RWPE2 (cell line): ENCODE results near the gene PTPRD.

Experiments
- ATAC-seq: fragments of 200-7000 bp; cut with Tn5 transposase; 3 replicates; pipeline ENCODE4 v1.9.1; 2021; ENCODE audit warnings: low read depth
- DNase-seq: peaks from one replicate; pipeline ENCODE4 v3.0.0-alpha.2; 2020; ENCODE audit warnings: low spot score
- H3K27ac ChIP-seq: fragments of 450-650 bp; 2 replicates; pipeline ENCODE4 v1.5.1; 2017; ENCODE audit warnings: mild to moderate bottlenecking; ENCODE audit not compliant: poor library complexity, severe bottlenecking
- H3K27me3 ChIP-seq: fragments of 250-450 bp; sonication (Bioruptor Pico); 2 replicates; pipeline ENCODE4 v1.5.1; 2021; ENCODE audit warnings: mild to moderate bottlenecking, moderate library complexity; ENCODE audit not compliant: insufficient read depth, poor library complexity, severe bottlenecking
- H3K36me3 ChIP-seq: fragments of 250-450 bp; sonication (Bioruptor Pico); 2 replicates; pipeline ENCODE4 v1.5.1; 2020; ENCODE audit warnings: low read depth, mild to moderate bottlenecking, moderate library complexity
- H3K4me1 ChIP-seq: fragments of 250-450 bp; sonication (Bioruptor Pico); 2 replicates; pipeline ENCODE4 v1.5.1; 2021; ENCODE audit warnings: mild to moderate bottlenecking, moderate library complexity; ENCODE audit not compliant: insufficient read depth, poor library complexity, severe bottlenecking
- H3K4me3 ChIP-seq: fragments of 250-450 bp; sonication (Bioruptor Pico); 2 replicates; pipeline ENCODE4 v1.5.1; 2021; ENCODE audit warnings: mild to moderate bottlenecking, moderate library complexity; ENCODE audit not compliant: severe bottlenecking
- H3K9me3 ChIP-seq: fragments of 250-450 bp; sonication (Bioruptor Pico); 2 replicates; pipeline ENCODE4 v1.5.1; 2021; ENCODE audit warnings: mild to moderate bottlenecking, moderate library complexity; ENCODE audit not compliant: severe bottlenecking
- CTCF ChIP-seq: fragments of 450-650 bp; IDR thresholded peaks from one replicate; pipeline ENCODE4 v1.5.1; 2017; ENCODE audit warnings: mild to moderate bottlenecking, moderate library complexity; ENCODE audit not compliant: poor library complexity, severe bottlenecking

Gene PTPRD

GRCh38 chr9:8349901-8350300 is 2262.9 kb downstream of the PTPRD start:
- H3K4me3 ChIP-seq: no peak overlapping the region
- ATAC-seq (no peak), DNase-seq (no peak)
- no peak for TF ChIP-seq CTCF
- H3K36me3 ChIP-seq: no peaks in the 10 kb centered on the region
- H3K27ac ChIP-seq: no peak overlapping the region
- no peaks in the 10 kb centered on the region for H3K9me3 ChIP-seq
- no peaks in the 10 kb centered on the region for H3K27me3 ChIP-seq
- no peaks in the 10 kb centered on the region for H3K4me1 ChIP-seq

GRCh38 chr9:8349376-8349775 is 2263.4 kb downstream of the PTPRD start:
- TF ChIP-seq CTCF: no peak
- Histone ChIP-seq H3K27ac (no peak overlapping the region), H3K4me1 (no peaks in the 10 kb centered on the region), H3K27me3 (no peaks in the 10 kb centered on the region), H3K4me3 (no peak overlapping the region), H3K36me3 (no peaks in the 10 kb centered on the region), H3K9me3 (no peaks in the 10 kb centered on the region)
- no peak for ATAC-seq
- no peak for DNase-seq

GRCh38 chr9:8348756-8349155 is 2264.0 kb downstream of the PTPRD start:
- TF ChIP-seq CTCF: no peak
- Histone ChIP-seq H3K9me3 (no peaks in the 10 kb centered on the region), H3K27ac (no peak overlapping the region), H3K4me3 (no peak overlapping the region), H3K36me3 (no peaks in the 10 kb centered on the region), H3K27me3 (no peaks in the 10 kb centered on the region), H3K4me1 (no peaks in the 10 kb centered on the region)
- DNase-seq (no peak), ATAC-seq (no peak)

GRCh38 chr9:8346296-8346695 is 2266.5 kb downstream of the PTPRD start:
- Histone ChIP-seq H3K27me3 (no peaks in the 10 kb centered on the region), H3K36me3 (no peaks in the 10 kb centered on the region), H3K9me3 (no peaks in the 10 kb centered on the region), H3K4me1 (no peaks in the 10 kb centered on the region), H3K4me3 (no peak overlapping the region), H3K27ac (no peak overlapping the region)
- no peak for TF ChIP-seq CTCF
- DNase-seq (no peak), ATAC-seq (no peak)

- Histone ChIP-seq H3K27ac (no peak overlapping the region), H3K4me1 (no peaks in the 10 kb centered on the region), H3K27me3 (no peaks in the 10 kb centered on the region), H3K4me3 (no peak overlapping the region), H3K36me3 (no peaks in the 10 kb centered on the region), H3K9me3 (no peaks in the 10 kb centered on the region)
- no peak for TF ChIP-seq CTCF
- DNase-seq: no peak
- ATAC-seq: no peak
Measured at GRCh38 chr9:8338767-8339510, 2273.9 kb downstream of the PTPRD start.
